ENCODE results near the gene FBXO45. TPM values are rescaled to one million over a fixed set of nuclear protein-coding genes. Genes with fewer than 3 reads are reported as not detected.
A peak's percentile ranks its signal among the peaks of the same experiment; 100 is the strongest.

FBXO45 gene
- total RNA-seq, 4 donors from 2014 or later = 5.0 to 25.2 (median 8.9) TPM

DNA sequence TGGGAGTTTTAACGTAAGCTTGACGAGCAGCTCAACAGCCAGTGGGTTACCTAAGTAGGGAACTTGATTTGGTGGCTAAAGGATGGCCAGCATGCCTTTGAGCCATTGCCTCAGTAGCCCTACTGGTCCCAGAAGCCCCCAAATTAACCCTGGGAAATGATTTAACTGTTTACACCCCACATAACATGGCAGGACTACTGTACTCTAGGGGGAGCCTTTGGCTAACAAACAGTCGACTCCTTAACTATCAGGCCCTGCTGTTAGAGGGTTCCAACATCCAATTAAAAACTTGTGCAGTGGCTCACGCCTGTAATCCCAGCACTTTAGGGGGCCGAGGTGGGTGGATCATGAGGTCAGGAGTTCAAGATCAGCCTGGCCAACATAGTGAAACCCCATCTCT, 43.9 kb upstream of the FBXO45 start:
- no peaks in the 10 kb centered on the region for H3K4me1 ChIP-seq
- H3K27me3 ChIP-seq = no peaks in the 10 kb centered on the region
- peaks cover 0 to 12% of the 10 kb centered on the region in 2 donors for H3K9me3 ChIP-seq
- no peak for DNase-seq
- TF ChIP-seq, protein P1, sequence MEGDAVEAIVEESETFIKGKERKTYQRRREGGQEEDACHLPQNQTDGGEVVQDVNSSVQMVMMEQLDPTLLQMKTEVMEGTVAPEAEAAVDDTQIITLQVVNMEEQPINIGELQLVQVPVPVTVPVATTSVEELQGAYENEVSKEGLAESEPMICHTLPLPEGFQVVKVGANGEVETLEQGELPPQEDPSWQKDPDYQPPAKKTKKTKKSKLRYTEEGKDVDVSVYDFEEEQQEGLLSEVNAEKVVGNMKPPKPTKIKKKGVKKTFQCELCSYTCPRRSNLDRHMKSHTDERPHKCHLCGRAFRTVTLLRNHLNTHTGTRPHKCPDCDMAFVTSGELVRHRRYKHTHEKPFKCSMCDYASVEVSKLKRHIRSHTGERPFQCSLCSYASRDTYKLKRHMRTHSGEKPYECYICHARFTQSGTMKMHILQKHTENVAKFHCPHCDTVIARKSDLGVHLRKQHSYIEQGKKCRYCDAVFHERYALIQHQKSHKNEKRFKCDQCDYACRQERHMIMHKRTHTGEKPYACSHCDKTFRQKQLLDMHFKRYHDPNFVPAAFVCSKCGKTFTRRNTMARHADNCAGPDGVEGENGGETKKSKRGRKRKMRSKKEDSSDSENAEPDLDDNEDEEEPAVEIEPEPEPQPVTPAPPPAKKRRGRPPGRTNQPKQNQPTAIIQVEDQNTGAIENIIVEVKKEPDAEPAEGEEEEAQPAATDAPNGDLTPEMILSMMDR (IDR thresholded peaks at IDR 0.05) = no peak
- TF ChIP-seq POLR2A (IDR thresholded peaks at IDR 0.05) = no peak
- no peaks in the 10 kb centered on the region for H3K36me3 ChIP-seq
- no peak overlapping the region for H3K27ac ChIP-seq
- intact Hi-C loops (cut with DNase I; ENCODE audit: low total_unique reads) = no loop called here
- H3K4me3 ChIP-seq = no peak overlapping the region

DNA sequence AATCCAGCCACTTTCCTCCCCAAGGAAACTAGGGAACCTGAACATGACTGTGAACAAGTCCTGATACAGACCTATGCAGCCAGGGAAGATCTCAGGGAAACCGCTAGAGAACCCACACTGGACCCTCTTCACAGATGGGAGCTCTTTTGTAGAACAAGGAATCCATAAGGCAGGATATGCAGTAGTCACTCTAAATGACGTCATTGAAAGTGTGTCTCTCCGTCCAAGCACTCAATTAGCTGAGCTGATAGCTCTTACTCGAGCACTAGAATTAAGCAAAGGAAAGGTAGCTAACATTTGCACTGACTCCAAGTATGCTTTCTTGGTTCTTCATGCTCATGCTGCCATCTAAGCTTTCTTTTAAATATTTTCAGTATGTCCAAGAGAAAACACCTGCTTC, 43.3 kb upstream of the FBXO45 start:
- TF ChIP-seq, protein P1 (IDR thresholded peaks at IDR 0.05) = no peak
- no peak for TF ChIP-seq POLR2A (IDR thresholded peaks at IDR 0.05)
- Histone ChIP-seq H3K9me3 (peaks cover 0 to 6% of the 10 kb centered on the region in 2 donors), H3K36me3 (no peaks in the 10 kb centered on the region), H3K4me1 (no peaks in the 10 kb centered on the region), H3K27me3 (no peaks in the 10 kb centered on the region), H3K27ac (no peak overlapping the region), H3K4me3 (no peak overlapping the region)
- intact Hi-C loops (cut with DNase I; ENCODE audit: low total_unique reads) = no loop called here
- no peak for DNase-seq

DNA sequence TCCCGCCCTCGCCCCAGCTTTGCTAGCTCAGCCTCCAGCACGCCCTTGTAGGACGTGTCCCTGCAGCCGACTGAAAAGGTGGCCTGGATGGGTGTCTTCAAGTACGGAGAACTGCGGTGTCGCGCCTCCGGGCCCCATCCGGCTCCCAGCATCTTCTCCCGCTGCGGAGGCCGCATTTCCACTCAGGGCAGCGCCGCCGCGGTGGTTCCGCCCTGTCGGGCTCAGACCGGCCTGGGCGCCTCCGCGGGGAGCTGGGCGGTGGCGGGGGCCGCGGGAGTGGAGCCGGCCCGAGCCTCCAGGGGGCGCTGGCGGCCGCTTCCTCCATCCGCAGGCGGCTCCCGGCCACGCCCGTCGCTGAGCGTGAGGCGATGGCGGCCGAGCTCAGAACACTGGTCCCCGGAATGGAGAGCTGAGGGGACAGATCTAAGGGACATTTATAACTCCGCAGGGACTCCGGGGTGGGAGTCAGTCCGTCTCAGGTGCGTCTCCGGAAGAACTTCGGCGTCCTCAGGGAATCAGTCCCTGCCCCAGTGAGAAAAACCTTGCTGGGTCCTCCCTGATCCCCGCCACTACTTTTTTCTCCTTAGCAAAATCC, 39.7 kb upstream of the FBXO45 start:
- H3K4me3 ChIP-seq = peak overlapping the region; percentile 22 to 25
- no peaks in the 10 kb centered on the region for H3K9me3 ChIP-seq
- H3K27ac ChIP-seq = peak overlapping the region; percentile 8 to 58
- no peaks in the 10 kb centered on the region for H3K4me1 ChIP-seq
- intact Hi-C loops (cut with DNase I; ENCODE audit: low total_unique reads) = no loop called here
- no peaks in the 10 kb centered on the region for H3K36me3 ChIP-seq
- TF ChIP-seq POLR2A (IDR thresholded peaks at IDR 0.05) = no peak
- TF ChIP-seq, protein P1 (IDR thresholded peaks at IDR 0.05) = peak; percentile 41 to 71 (median 67)
- H3K27me3 ChIP-seq = no peaks in the 10 kb centered on the region
- DNase-seq = peak; percentile 30 to 68

DNA sequence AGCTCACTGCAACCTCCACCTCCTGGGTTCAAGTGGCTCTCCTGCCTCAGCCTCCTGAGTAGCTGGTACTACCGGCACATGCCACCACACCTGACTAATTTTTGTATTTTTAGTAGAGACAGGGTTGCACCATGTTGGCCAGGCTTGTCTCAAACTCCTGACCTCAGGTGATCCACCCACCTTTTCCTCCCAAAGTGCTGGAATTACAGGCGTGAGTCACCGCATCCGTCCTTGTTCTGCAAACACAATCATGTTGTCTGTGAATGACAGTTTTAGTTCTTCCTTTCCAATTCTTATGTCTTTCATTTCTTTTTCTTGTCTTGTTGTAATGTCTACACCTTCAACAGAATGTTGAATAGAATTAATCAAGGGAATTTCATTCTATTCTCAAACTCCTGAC, 37.0 kb upstream of the FBXO45 start:
- Histone ChIP-seq H3K9me3 (no peaks in the 10 kb centered on the region), H3K27ac (no peak overlapping the region), H3K27me3 (no peaks in the 10 kb centered on the region), H3K4me3 (no peak overlapping the region), H3K36me3 (no peaks in the 10 kb centered on the region), H3K4me1 (no peaks in the 10 kb centered on the region)
- intact Hi-C loops (cut with DNase I; ENCODE audit: low total_unique reads) = no loop called here
- TF ChIP-seq, protein P1 (IDR thresholded peaks at IDR 0.05) = no peak
- no peak for TF ChIP-seq POLR2A (IDR thresholded peaks at IDR 0.05)
- DNase-seq = no peak

DNA sequence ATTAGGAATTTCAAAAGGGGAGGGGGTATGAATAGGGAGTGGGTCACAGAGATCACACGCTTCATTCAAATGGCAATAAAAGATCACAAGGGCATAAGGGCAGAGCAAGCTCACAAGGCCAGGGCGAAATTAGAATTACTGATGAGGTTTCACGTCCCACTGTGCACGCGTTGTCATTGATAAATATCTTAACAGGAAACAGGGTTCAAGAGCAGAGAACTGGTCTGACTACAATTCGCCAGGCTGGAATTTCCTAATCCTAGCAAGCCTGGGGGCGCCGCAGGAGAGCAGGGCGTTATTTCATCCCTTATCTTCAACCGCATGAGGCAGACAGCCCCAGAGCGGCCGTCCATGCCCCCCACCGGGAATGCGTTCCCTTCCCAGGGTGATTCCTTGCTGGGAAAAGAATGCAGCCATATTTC, 35.2 kb upstream of the FBXO45 start:
- no peak for DNase-seq
- intact Hi-C loops (cut with DNase I; ENCODE audit: low total_unique reads) = no loop called here

More for the DNA sequence above, 35.2 kb upstream of the FBXO45 start:
- no peaks in the 10 kb centered on the region for H3K9me3 ChIP-seq
- no peaks in the 10 kb centered on the region for H3K36me3 ChIP-seq
- H3K27ac ChIP-seq = no peak overlapping the region
- H3K27me3 ChIP-seq = no peaks in the 10 kb centered on the region
- no peak for TF ChIP-seq POLR2A (IDR thresholded peaks at IDR 0.05)
- TF ChIP-seq, protein P1 (IDR thresholded peaks at IDR 0.05) = no peak
- H3K4me1 ChIP-seq = no peaks in the 10 kb centered on the region
- no peak overlapping the region for H3K4me3 ChIP-seq
